Right lung (tissue), 5 donors: ENCODE results near the gene SPESP1. TPM values are rescaled to one million over a fixed set of nuclear protein-coding genes. Genes with fewer than 3 reads are reported as not detected.
A peak's percentile ranks its signal among the peaks of the same experiment; 100 is the strongest.

Experiments used
- DNase-seq, 2 donors: peaks; one replicate each; pipeline ENCODE4 v3.0.0-alpha.2; 2013
- polyA plus RNA-seq, 5 donors: library from polyadenylated mRNA; unstranded; fragments of 120-200 nt; gene quantifications; one replicate each; pipeline versions ENCODE4 v1.2.1 to v1.2.3, GENCODE V29; 2013; ENCODE audit warnings: inconsistent platforms in 1 of 5, low replicate concordance in 1 of 5; ENCODE audit not compliant: insufficient read length in 5 of 5, insufficient read depth in 1 of 5

The SPESP1 gene
- polyA plus RNA-seq, 5 donors = 2.2 to 8.1 (median 2.4) TPM

GRCh38 chr15:68990231-68990991 lies 60.1 kb downstream of the SPESP1 start:
- no peak for DNase-seq

- DNase-seq = no peak
These were observed 60.7 kb downstream of the SPESP1 start for GRCh38 chr15:68990992-68991500.

DNA sequence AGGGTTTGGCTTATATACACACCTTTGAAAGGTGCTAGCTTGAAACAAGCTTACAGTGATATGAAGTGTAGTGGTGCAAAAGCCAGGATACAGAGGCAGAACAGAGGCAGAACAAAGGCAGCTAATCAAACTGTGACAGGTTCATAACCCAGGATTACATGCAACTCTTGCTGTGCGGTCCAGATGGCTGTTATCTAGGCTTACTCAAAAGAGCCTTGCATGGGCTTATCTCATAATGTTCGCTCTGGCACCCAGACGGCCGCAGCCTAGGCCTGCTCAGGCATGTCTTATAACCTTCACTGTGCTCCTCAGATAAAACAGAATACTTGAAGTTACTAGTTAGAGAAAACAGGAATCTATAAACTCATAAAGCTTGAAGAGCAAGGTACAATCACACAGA lies 61.4 kb downstream of the SPESP1 start:
- peak in 1 of 2 donors; percentile 43 for DNase-seq

GRCh38 chr15:68992696-68993095 lies 62.4 kb downstream of the SPESP1 start:
- DNase-seq = no peak

DNA sequence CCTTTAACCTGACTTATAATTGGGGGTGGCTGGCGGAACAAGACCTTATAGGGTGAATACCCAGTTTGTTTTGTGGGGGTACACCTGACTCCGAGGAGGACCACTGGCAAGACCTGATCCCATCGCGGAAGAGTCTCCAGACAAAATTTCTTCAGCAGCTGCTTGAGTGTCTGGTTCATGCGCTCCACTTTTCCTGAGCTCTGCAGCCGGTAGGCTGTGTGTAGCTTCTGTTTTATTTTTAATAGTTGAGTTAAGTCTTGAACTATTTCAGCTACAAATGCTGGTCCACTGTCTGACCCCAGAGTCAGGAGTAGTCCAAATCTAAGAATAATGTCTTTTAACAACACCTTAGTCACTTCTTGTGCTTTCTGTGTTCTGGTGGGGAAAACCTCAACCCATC lies 63.0 kb downstream of the SPESP1 start:
- DNase-seq = no peak

DNA sequence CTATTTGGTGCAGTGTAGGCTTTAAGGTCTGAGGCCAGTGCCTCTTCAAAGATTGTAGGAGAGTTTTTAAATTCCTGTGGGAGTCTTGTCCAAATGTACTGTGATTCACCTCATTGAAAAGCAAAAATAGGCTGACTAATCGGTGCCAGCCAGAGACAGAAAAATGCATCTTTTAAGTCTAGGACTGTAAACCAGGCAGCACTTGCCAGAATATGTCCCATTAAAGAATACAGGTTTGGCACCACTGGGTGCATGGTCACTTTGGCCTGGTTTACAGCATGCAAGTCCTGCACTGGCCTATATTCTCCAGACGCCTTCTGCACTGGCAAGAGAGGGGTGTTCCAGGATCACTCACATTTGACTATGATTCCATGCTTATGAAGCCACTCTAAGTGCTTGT lies 63.8 kb downstream of the SPESP1 start:
- DNase-seq = no peak

DNA sequence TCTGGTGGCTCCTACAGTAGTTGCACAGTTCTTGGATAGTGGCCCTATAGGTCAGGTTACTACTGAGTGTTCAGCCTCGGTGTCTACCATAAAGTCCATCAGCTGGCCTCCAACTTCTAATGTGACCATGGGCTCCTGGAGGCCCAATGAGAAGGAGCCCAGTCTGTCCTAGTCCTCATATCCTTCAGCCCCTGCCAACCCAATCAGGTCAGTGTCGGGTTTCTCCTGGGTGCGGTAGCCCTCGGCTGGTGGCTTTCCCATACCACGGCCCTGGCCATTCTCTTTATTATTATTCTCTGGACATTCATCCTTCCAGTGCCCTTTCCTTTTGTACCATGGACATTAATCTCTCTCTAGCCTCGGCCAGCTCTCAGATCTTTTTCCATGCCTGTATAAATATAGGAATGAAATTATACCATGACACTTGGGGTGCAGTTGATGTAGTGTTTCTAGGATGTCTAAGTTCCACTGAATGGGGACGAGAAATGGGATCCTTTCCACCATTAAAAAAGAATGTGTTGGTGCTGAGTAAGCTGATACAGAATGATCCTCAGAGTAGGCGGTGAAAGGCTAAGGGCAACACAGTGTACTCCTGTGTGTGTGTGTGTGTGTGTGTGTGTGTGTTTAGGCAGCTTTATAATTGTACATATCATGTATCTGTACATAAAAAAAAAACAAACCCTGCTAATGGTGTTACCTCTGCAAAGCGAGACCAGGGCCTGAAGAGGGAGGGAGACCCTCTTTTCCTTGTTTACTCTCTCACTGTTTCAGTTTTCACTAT lies 64.8 kb downstream of the SPESP1 start:
- no peak for DNase-seq

Other genes starting within 250 kb of the SPESP1 start
- 100 to 1,000 TPM; 272 to 353 (median 306) TPM for gene ANP32A, start 109.6 kb upstream of the SPESP1 start, polyA plus RNA-seq
- 1 to 10 TPM in 1 of 5 donors, under 1 TPM in 4; 0.33 to 1.2 (median 0.40) TPM for gene NOX5, start 84.2 kb downstream of the SPESP1 start, polyA plus RNA-seq
- 10 to 100 TPM; 50.9 to 66.1 (median 62.0) TPM for gene GLCE, start 230.1 kb downstream of the SPESP1 start, polyA plus RNA-seq